HTERT RPE-1 (cell line): ENCODE data around the gene DLL1.

Source experiments
- in situ Hi-C: fragments of 300-500 bp; cut with MboI; formaldehyde crosslinking; loops from 4 replicates; pipeline ENCODE4 v1.14.3; 2020; ENCODE audit warnings: low sequenced_read_pairs

The DLL1 gene

GRCh38 chr6:170283212-170284081 is 7.4 kb downstream of the DLL1 start:
- in situ Hi-C loops, result no loop called here

DNA sequence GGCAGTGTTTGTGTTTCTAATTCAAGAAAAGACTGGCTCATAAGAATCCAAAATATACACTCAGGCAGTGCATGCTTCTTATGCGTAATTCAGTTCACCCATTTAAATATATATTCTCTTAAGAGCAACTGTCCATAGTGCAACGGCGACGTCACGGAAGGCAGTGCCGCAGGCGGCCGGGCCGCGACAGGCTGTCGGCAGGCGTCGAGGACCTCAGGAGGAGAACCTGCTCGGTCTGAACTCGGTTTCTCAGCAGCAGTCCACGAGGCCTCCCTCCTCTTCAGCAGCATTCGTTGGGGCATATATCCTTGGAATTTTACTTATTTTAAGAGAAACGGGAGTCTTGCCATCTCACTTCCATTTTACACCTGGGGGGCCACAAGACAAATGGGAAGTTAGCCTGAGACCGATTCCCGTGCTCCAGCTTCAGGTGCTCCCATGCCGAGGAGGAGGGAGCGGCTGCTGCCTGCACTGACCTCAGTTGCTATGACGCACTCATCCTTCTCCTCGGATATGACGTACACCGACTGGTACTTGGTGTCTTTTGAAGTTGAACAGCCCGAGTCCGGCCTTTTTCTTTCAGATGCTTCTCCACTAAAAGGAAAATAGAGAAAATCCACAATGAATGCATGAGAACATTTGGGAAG is 8.2 kb downstream of the DLL1 start:
- in situ Hi-C loops, result no loop called here

GRCh38 chr6:170281331-170282292 is 9.3 kb downstream of the DLL1 start:
- in situ Hi-C loops, result no loop called here

GRCh38 chr6:170280689-170281045 is 10.2 kb downstream of the DLL1 start:
- in situ Hi-C loops, result no loop called here

GRCh38 chr6:170279977-170280688 is 10.7 kb downstream of the DLL1 start:
- in situ Hi-C loops, result no loop called here

DNA sequence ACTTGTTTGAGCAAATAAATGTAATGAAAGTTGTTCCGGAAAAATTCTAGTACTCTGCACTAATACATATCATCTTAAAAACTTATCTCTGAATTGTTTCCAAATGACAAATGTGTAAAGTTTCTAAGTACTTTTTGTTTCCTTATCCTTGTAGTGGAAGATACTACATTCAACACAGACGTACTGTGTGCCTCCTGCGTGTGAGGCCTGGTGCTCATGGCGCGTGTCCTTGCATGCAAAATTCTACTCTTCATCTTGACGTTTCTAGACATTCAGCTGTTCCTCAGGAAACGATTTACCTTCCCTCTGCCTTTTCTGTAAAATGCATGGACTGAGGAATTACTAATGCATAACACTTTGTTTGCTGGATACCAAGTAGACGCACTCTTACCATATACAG is 11.5 kb downstream of the DLL1 start:
- in situ Hi-C loops, result no loop called here

- in situ Hi-C loops, result no loop called here
Observed at GRCh38 chr6:170278743-170279094, 12.2 kb downstream of the DLL1 start.

DNA sequence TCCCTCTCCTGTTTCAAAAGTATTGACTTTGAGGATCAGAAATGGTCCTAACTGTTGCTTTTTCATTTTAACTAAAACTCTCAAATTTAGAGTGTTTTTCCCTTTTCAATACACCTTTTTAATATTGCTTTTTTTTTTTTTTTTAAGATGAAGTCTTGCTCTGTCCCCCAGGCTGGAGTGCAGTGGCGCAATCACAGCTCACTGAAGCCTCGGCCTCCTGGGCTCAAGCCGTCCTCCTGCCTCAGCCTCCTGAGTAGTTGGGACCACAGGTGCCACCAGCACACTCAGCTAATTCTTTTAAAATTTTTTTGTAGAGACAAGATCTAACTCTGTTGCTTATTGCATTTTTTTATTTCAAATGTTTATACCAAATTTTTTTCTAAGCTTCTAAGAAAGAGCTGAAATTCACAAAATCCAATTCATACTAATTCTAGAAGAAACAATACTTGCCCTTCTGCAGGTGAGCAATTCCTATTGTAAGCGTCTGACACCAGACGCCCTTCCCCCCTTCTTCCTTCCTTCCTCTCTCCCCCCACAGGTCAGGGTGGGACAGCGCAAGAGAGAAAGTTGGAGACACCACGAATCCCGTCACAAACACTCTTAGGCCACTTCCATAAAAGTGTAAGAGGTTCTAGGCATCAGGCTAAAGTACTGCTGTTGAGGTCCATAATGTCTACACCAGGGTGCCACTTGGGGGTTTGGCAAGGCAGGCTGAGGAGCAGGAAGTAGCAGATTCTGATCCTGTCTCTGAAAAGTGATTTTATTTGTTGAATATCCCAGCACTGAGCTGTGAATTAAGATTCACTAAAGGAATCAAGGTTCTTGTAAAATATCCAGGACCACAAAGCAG is 12.8 kb downstream of the DLL1 start:
- in situ Hi-C loops, result no loop called here

- in situ Hi-C loops, result no loop called here
Observed at GRCh38 chr6:170276369-170277057, 14.4 kb downstream of the DLL1 start.

DNA sequence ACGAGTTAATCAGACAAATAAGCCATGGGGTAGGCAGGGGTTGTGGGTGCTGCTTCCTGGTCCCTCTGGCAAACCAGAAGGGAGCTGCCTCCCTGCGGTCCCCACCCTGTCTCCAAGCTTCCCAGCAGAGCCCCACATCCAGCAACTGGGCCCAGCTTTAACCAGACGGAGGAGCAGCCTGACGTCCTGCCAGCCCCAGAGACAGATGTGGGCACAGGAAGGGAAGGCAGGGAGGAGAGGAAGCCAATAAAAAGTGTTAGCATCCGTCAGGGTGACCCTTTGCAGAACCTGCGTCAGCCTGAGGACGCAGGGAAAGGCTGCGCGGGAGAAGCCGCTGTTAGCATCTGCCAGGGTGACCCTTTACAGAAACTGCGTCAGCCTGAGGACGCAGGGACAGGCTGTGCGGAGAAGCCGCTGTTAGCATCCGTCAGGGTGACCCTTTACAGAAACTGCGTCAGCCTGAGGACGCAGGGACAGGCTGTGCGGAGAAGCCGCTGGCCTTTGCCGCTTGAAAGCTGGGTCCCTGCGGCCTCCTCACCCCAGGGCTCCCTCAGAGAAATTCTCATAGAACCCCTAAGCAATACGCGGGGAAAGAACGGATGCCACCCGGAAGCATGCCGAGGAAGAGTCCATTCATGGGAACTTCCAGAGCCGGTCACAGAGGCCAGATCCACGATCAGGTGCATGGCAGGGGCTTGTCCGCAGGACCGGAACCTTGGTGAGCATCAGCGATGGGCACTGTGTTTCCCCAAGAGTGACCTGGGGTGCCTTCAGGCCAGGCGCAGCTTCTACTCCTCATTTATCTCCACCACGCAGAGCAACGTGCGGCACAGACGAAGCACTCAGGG is 15.9 kb downstream of the DLL1 start:
- in situ Hi-C loops, result no loop called here

GRCh38 chr6:170273681-170274080 is 17.2 kb downstream of the DLL1 start:
- in situ Hi-C loops, result no loop called here

- in situ Hi-C loops, result no loop called here
Observed at GRCh38 chr6:170273191-170273590, 17.7 kb downstream of the DLL1 start.

- in situ Hi-C loops, result no loop called here
Observed at GRCh38 chr6:170272341-170273065, 18.4 kb downstream of the DLL1 start.

DNA sequence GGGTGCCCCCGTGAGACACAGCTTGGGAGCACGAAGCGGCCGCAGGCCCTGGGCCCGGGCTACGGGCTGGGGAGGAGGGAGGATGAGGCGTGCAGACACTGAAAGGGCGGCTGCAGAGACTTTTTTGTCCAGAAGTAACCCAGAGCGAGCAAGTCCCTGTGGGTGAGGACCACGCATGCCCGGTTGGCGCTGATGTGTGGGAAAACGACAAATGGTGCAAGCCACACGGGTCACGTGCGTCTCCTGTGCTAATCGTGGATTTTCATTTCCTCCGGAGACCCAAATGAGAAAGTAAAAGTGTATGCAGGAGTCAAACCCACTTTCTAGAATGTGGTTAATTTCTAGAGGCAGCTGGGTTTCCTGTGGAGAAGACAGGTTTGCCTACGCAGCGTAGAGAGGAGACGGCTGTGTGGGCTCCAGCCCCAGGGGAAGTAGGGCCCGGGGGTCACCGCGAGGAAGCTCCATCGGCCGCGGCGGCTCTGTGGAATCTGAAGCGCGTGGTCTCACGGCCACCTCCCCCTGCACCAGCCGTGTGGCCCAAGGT is 19.0 kb downstream of the DLL1 start:
- in situ Hi-C loops, result no loop called here

GRCh38 chr6:170270984-170271593 is 19.8 kb downstream of the DLL1 start:
- in situ Hi-C loops, result no loop called here

DNA sequence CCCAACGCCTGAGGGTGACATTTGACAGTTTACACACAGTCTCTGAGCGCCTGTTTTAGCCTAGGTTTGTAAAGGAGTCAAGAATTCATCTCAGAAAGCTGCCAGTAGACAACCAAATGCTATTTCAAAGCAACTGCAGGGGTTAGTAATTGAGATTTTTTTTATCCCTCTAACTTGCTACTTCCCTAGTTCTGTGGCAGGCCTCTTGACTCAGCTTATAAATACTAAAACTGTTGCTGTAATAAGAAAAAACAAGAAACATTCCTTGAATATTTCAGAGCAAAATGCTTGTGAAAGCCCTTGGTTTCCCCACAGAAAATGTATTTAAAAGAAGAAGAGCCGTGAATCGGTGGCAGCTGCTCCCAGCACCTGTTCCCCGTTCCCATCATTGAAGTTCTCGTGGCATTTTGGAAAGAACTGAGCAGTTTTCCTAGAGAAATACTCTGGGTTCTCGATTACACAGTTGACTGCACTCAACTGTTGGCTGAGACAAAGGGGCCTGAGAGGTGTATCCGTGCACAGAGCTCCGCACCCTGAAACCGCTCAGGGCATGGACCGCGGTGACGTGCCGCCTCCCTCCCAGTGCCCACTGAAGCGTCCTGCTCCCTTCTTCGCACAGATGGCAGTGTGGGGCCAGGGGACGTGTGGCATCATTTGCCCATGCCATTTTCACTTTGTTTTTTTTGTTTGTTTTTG is 20.9 kb downstream of the DLL1 start:
- in situ Hi-C loops, result no loop called here
